ENCODE results near the gene PABPN1L.

PABPN1L gene

DNA sequence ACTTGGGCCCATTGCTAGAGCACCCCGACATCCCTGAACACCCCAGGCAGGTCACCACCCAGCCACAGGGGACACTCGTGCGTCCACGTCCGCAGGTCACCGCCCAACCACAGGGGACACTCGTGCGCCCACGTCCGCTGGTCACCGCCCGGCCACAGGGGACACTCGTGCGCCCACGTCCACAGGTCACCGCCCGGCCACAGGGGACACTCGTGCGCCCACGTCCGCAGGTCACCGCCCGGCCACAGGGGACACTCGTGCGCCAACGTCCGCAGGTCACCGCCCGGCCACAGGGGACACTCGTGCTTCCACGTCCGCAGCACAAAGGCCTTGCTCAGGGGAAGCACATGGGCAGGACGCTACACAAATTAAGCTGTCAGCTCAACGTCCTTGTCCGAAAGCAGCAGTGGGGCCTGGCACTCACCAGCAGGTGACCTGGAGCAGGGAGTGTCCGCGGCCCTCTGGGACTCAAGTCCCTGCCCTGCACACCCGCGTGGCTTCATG lies 27.4 kb downstream of the PABPN1L start:
- H3K27me3 ChIP-seq (ENCODE audit: low read length): no peaks in the 10 kb centered on the region
- H4K20me1 ChIP-seq (ENCODE audit: low read depth, low read length): no peaks in the 10 kb centered on the region
- no peak overlapping the region for H3K9ac ChIP-seq (ENCODE audit: low read length)
- no peaks in the 10 kb centered on the region for H3K9me3 ChIP-seq (ENCODE audit: insufficient read depth, low read length)
- TF ChIP-seq, protein P1, sequence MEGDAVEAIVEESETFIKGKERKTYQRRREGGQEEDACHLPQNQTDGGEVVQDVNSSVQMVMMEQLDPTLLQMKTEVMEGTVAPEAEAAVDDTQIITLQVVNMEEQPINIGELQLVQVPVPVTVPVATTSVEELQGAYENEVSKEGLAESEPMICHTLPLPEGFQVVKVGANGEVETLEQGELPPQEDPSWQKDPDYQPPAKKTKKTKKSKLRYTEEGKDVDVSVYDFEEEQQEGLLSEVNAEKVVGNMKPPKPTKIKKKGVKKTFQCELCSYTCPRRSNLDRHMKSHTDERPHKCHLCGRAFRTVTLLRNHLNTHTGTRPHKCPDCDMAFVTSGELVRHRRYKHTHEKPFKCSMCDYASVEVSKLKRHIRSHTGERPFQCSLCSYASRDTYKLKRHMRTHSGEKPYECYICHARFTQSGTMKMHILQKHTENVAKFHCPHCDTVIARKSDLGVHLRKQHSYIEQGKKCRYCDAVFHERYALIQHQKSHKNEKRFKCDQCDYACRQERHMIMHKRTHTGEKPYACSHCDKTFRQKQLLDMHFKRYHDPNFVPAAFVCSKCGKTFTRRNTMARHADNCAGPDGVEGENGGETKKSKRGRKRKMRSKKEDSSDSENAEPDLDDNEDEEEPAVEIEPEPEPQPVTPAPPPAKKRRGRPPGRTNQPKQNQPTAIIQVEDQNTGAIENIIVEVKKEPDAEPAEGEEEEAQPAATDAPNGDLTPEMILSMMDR (IDR thresholded peaks at IDR 0.05; ENCODE audit: insufficient read depth, low read length, poor library complexity, severe bottlenecking): no peak
- no peak for TF ChIP-seq EZH2phosphoT487 (conservative IDR thresholded peaks at IDR 0.05; ENCODE audit: low read length)
- no peak overlapping the region for H3K27ac ChIP-seq (ENCODE audit: low read depth, low read length)
- H2AFZ ChIP-seq (ENCODE audit: low read depth, low read length, severe bottlenecking): no peak overlapping the region
- no peaks in the 10 kb centered on the region for H3K36me3 ChIP-seq (ENCODE audit: low read length)
- H3K9me2 ChIP-seq (replicated peaks; ENCODE audit: insufficient read depth, low read length): no peaks in the 10 kb centered on the region
- no peak overlapping the region for H3K4me3 ChIP-seq (ENCODE audit: insufficient read depth, low read length, poor library complexity, severe bottlenecking)
- H3K79me2 ChIP-seq (ENCODE audit: insufficient read depth, low read length): no peaks in the 10 kb centered on the region
- H3K4me2 ChIP-seq (ENCODE audit: low read depth, low read length, poor library complexity, severe bottlenecking): no peak overlapping the region
- no peaks in the 10 kb centered on the region for H3F3A ChIP-seq (ENCODE audit: insufficient read depth)

DNA sequence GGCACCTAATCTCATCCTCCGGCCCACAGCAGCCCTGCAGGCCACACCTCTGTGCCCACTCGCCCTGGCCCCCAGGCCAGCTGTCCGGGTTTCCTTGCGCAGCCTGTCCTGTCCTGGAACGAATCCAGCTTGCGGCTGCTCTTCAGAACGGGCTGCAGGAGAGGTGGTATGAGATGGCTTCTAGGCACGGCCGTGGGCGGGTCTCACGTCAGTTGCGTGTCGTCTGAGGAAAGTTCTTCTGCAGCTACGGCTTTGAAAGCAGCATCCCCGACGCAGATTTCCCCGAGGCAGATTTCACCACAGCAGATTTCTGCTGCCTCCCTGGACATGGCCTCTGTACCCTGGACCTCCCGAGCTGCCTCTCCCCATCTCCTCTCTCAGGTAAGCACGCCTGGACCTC lies 27.9 kb downstream of the PABPN1L start:
- no peak for TF ChIP-seq EZH2phosphoT487 (conservative IDR thresholded peaks at IDR 0.05; ENCODE audit: low read length)
- TF ChIP-seq, protein P1 (IDR thresholded peaks at IDR 0.05; ENCODE audit: insufficient read depth, low read length, poor library complexity, severe bottlenecking): no peak
- Histone ChIP-seq H3K79me2 (ENCODE audit: insufficient read depth, low read length) (no peaks in the 10 kb centered on the region), H3K27ac (ENCODE audit: low read depth, low read length) (no peak overlapping the region)

DNA sequence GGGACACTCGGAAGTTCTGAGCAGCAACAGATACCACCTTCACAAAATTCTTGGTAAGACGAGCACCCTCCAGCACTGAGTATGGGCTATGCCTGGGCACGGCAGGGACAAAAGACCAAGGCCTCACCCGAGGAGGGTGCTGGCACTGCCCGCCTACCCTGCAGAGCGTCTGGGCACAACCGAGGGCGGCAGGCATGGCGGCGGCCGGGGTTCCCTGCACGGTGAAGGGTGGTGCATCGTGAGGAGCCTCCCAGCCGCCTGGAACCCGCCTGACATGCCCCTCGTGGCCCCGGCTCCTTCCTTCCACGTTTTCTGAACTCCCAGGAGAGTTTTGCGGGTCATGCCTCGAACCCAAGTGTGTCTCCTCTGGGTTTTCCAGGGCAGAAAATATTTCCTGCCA lies 28.7 kb downstream of the PABPN1L start:
- Histone ChIP-seq H3K79me2 (ENCODE audit: insufficient read depth, low read length) (no peaks in the 10 kb centered on the region), H3K27ac (ENCODE audit: low read depth, low read length) (no peak overlapping the region), H3K27me3 (ENCODE audit: low read length) (no peaks in the 10 kb centered on the region), H3K4me2 (ENCODE audit: low read depth, low read length, poor library complexity, severe bottlenecking) (no peak overlapping the region), H3K9me3 (ENCODE audit: insufficient read depth, low read length) (no peaks in the 10 kb centered on the region), H3F3A (ENCODE audit: insufficient read depth) (no peaks in the 10 kb centered on the region), H3K9me2 (replicated peaks; ENCODE audit: insufficient read depth, low read length) (no peaks in the 10 kb centered on the region), H3K36me3 (ENCODE audit: low read length) (no peaks in the 10 kb centered on the region), H3K9ac (ENCODE audit: low read length) (no peak overlapping the region), H3K4me3 (ENCODE audit: insufficient read depth, low read length, poor library complexity, severe bottlenecking) (no peak overlapping the region), H4K20me1 (ENCODE audit: low read depth, low read length) (no peaks in the 10 kb centered on the region), H2AFZ (ENCODE audit: low read depth, low read length, severe bottlenecking) (no peak overlapping the region)
- TF ChIP-seq, protein P1 (IDR thresholded peaks at IDR 0.05; ENCODE audit: insufficient read depth, low read length, poor library complexity, severe bottlenecking): no peak
- TF ChIP-seq EZH2phosphoT487 (conservative IDR thresholded peaks at IDR 0.05; ENCODE audit: low read length): no peak

More for the DNA sequence above, 27.9 kb downstream of the PABPN1L start:
- H3K4me3 ChIP-seq (ENCODE audit: insufficient read depth, low read length, poor library complexity, severe bottlenecking): no peak overlapping the region
- H2AFZ ChIP-seq (ENCODE audit: low read depth, low read length, severe bottlenecking): no peak overlapping the region
- no peaks in the 10 kb centered on the region for H3K9me2 ChIP-seq (replicated peaks; ENCODE audit: insufficient read depth, low read length)
- H4K20me1 ChIP-seq (ENCODE audit: low read depth, low read length): no peaks in the 10 kb centered on the region
- no peak overlapping the region for H3K9ac ChIP-seq (ENCODE audit: low read length)
- no peak overlapping the region for H3K4me2 ChIP-seq (ENCODE audit: low read depth, low read length, poor library complexity, severe bottlenecking)
- no peaks in the 10 kb centered on the region for H3F3A ChIP-seq (ENCODE audit: insufficient read depth)
- H3K36me3 ChIP-seq (ENCODE audit: low read length): no peaks in the 10 kb centered on the region
- H3K9me3 ChIP-seq (ENCODE audit: insufficient read depth, low read length): no peaks in the 10 kb centered on the region
- H3K27me3 ChIP-seq (ENCODE audit: low read length): no peaks in the 10 kb centered on the region
